NCI-H128 (cell line): ENCODE data around the gene NDUFS7.

Source experiments
- DNase-seq: peaks from one replicate; lab custom pipeline; 2025; ENCODE audit not compliant: unreplicated experiment; lab: John Stamatoyannopoulos, UW

NDUFS7 gene

GRCh38 chr19:1364070-1364704 is 19.5 kb upstream of the NDUFS7 start:
- no peak for DNase-seq

- no peak for DNase-seq
These were observed 18.1 kb upstream of the NDUFS7 start for GRCh38 chr19:1365319-1366269.

GRCh38 chr19:1366296-1366695 is 17.4 kb upstream of the NDUFS7 start:
- no peak for DNase-seq

DNA sequence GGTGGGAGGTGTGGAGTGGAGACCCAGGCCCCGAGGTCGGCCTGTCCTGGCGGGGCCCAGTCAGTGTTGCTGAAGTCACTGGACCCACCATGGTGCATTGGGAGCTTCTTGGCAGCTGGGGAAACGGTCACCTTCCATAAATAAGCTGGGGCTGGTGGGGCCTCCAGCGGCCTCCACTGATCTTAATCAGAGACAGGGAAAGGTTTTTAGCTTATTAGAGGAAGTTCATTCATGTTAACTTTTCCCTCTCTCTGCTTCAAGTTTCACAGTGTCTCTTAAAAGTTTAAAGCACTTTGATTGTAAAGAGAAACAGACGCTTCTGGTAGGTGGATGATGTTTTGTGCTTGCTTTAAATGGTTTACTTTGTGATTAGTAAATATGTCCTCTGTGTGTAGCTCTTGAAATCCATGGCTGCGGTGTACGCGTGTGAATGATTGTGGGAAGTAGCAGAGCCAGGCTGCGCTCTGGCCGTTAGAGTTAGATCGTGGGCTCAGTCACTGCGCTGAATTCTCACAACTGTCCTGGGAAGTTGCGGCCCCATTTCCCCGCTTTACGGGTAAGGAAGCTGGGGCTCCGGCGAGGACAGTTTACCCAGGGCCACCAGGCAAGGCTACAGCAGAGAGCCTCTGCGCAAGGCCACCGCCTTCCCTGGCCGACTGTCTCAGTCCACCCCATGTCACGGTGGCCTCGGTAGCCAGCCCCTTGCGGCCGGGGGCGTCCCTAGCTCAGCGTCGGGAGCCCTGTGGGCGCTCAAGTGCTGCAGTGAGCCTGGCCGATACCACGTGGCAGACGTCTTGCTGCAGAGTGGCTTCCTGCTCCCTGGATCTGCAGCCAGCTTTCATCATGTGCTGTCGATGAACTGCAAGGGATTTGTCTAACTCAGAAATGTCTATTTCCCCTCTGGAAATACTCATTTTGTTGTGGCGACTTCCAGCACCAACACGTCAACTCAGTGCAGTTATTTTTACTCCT is 16.5 kb upstream of the NDUFS7 start:
- DNase-seq = no peak

DNA sequence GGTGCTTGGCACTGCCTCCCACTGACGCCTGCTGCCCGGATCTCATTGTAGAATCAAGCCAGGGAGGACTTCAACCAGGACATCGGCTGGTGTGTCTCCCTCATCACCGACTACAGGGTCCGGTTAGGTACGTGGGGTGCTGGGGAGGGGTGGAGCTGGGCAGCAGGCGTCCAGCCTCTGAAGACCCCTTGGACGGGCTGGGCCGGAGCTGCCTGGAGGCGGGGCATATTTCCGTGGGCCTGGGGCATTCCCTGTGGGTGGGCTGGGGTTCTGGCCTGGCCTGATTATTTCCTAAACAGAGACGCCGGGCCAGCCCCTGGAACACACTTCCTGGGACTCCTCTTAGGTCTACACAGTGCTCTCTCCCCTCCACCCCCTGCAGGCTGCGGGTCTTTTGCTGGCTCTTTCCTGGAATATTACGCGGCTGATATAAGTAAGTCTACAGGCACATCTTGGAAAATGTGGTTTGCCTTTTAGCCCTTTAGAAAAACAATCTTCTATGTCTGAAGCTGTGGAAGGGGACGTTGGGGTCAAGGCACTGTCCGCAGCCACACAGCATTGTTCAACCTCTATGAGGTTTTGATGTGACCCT is 14.4 kb upstream of the NDUFS7 start:
- no peak for DNase-seq

- no peak for DNase-seq
These were observed 12.9 kb upstream of the NDUFS7 start for GRCh38 chr19:1370579-1371361.

- no peak for DNase-seq
These were observed 10.6 kb upstream of the NDUFS7 start for GRCh38 chr19:1373042-1373533.

GRCh38 chr19:1373534-1374249 is 10.0 kb upstream of the NDUFS7 start:
- no peak for DNase-seq

DNA sequence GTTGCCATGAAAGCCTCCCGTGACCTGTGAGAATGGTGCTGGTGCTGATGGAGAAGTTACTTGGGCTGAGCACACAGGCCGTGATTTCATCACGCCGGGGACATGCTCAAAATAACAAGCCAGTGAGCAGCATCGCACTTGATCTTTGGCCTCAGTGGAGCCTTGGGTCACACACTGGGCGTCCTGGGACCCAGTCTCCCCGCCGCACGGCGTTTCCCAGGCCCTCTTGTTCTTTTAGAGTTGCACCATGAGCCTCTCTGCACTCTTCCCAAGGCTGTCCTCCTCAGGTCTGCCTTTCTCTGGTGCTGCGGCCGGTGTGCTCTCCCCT is 9.5 kb upstream of the NDUFS7 start:
- DNase-seq = no peak

DNA sequence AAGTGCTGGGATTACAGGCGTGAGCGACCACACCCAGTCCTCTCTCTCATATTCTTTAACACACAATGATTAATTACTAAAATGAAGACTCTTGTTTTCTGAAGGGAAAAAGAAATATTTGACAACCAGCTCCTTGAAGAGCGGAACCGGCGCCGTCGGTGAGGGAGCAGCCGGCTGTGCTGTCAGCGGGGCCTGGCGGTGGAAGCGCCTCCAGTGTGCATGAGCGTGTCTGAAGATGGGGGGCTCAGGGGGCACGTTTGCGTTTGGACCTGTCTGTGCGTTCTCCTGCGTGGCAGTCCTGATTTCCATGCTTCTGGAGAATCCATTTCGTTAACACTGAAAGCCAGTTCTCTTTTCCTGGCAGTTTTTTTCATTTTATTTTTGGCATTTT is 7.3 kb upstream of the NDUFS7 start:
- DNase-seq = no peak

DNA sequence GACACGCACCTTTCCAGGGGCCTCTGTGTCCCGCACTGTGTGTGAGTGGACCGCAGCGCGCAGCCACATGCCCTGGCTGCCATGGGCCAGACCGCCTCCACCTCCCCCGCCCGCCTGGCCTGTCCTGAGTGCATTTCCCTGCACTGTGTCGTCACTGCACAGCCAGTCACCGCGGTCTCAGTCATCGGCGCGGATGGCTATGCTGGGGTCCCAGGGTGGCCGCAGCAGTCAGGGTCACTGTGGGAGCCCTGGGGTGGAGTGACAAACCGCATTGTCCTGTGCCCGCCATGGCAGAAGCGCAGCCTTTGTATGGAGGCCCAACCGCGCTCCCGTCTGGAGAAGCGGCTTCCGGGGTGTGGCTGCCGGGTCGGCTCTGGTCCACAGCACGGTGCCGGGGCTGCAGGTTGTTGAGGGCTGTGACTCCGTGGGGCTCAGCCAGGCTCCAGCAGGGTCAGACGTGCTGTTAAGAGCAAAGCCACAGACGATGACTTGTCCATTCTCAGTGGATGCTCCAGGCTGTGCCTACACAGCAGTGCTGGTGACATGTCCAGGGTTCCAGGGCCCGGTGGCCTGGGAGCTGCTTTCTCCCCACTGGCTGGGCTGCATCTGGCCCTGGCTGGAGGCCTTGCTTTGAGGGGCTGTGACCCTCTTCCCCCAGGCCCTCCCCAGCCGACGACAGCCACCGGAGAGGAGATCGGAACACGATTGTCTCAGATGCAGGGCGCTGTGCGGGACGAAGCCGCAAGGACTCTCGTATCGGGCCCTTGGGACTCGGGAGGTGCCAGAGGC is 6.3 kb upstream of the NDUFS7 start:
- DNase-seq = no peak

DNA sequence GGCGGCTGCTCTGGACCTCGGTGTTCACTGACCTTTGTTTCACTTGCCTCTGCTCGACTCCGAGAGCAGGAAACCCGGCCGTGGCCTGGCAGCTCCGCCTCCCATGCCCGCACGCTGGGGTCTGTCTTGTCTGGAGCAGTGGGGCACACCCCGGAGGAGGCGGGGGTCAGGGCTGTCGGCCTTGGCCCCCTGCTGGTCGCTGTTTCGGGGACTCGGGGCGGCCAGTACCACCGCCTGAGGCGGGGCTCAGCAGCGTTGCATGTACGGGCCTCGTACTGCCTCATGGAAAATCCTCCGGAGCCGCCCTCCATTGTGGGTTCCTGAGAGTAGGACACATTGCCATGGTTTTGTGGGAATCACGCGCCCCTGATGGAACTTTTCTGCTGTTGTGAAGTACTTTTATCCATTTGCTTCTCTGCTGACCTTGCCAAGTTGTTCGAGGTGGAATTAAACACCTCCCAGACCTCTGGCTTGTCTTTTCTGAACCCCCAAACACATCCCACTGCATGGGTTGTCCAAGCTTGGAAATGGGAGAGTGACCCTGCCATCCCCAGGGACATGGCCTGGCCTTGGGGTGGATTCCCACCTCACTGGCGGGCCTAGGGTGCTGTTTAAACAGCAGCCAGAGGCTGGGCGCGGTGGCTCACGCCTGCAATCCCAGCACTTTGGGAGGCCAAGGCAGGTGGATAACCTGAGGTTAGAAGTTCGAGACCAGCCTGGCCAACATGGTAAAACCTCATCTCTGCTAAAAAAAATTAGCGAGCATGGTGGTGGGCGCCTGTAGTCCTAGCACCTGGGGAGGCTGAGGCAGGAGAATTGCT is 5.5 kb upstream of the NDUFS7 start:
- no peak for DNase-seq

DNA sequence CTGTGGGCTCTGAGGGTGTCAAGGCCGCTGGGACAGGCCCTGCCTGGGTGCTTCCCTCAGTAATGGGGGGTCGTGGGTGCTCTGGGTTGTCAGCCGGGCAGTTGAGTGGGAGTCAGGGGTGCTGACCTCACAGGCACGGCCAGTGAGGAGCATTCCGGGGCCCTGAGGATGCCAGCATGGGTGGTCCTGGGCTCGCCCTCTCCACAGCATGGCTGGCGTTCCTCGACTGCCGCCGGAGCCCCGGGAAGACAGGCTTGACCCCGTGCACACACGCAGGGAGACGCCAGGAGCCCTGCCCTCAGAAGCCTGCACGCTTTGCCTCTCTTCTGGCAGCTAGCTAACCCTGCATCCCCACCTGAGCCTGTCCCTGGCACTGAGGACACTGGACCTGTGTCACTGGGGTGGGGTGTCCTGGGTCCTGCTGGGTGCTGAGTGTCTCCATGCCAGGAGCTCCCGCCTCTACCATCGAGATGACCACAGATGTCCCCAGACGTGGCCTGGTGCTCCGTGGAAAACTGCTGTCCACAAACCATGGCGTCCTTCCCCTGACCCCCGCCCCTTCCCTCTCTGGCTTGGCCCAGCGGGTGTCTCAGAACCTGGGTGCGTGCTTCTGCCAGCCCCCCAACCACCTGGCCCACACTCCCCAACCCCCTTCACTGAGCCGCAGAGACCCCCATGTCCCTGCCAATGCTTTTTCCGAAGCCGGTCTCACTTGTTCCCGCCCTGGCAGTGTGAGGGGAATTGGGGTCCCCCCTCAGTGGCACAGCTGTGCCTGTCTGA is 4.4 kb upstream of the NDUFS7 start:
- no peak for DNase-seq

DNA sequence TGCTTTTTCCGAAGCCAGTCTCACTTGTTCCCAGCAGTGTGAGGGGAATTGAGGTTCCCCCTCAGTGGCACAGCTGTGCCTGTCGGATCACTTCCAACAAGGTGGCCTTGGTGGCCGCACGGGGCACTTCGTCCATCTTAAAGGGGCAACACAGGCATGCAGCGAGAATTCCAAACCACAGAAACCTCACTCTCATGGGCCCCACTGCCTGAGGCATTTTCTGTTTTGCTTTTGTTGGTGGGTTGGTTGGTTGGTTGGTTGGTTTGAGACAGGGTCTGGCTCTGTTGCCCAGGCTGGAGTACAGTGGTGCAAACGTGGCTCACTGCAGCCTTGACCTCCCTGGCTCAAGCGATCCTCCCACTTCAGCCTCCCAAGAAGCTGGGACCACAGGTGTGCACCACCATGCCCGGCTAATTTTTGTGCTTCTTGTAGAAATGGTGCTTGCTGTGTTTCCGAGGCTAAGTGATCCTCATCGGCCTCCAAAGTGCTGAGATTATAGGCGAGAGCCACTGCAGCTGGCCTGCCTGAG is 3.7 kb upstream of the NDUFS7 start:
- DNase-seq = no peak

DNA sequence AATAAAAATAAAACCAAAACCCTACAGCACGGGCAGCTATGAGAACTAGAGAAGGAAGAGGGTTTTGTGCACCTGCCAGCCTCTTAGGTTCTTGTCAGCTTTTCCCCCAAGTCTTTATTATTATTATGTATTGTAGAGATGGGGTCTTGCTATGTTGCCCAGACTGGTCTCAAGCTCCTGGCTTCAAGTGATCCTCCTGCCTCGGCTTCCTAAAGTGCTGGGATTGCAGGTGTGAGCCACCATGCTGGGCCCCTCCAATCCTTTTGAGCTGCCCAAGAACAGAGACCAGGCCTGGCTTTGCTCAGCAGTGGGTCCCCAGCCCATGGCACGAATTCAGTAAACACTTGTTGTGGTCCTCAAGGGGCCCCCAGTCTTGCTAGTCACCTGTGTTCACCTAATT is 1.5 kb upstream of the NDUFS7 start:
- DNase-seq = no peak

- no peak for DNase-seq
These were observed 743 bp upstream of the NDUFS7 start for GRCh38 chr19:1383017-1383311.

- no peak for DNase-seq
These were observed 367 bp downstream of the NDUFS7 start for GRCh38 chr19:1384085-1384462.
